OCI-LY7 (cell line): Measurements from ENCODE around the gene ATP2C1. TPM values are rescaled to one million over a fixed set of nuclear protein-coding genes. Genes with fewer than 3 reads are reported as not detected.

Experiments used
- BruUV-seq: library from RNA; stranded (reverse); fragments of 400-500 nt; replicated peaks from 2 replicates; lab custom pipeline; 2021; lab: Mats Ljungman, UMichigan
- CTCF ChIA-PET: fragments of 300-600 bp; sonication (Branson Sonifier 250); formaldehyde crosslinking; loops from one replicate; lab custom pipeline; 2022; ENCODE audit warnings: antibody characterized with exemption; ENCODE audit not compliant: unreplicated experiment; lab: Charles Lee
- POLR2A ChIA-PET: fragments of 300-600 bp; sonication (Branson Sonifier 250); formaldehyde crosslinking; loops from one replicate; lab custom pipeline; 2022; ENCODE audit warnings: antibody characterized with exemption; lab: Charles Lee
- DNase-seq: peaks from one replicate; pipeline ENCODE4 v3.0.0-alpha.2; 2015; ENCODE audit warnings: low spot score
- H2AFZ ChIP-seq: fragments of 200-600 bp; sonication (generic), shearing (Covaris generic); 2 replicates; pipeline ENCODE4 v1.6.1; 2014; ENCODE audit warnings: mild to moderate bottlenecking, antibody characterized with exemption, low read length, moderate library complexity
- H3K27ac ChIP-seq: fragments of 200-600 bp; sonication (generic); 2 replicates; pipeline ENCODE4 v1.5.1; 2014; ENCODE audit warnings: mixed run types, low read depth, mild to moderate bottlenecking, moderate library complexity, low read length, inconsistent platforms; ENCODE audit not compliant: poor library complexity, severe bottlenecking
- H3K36me3 ChIP-seq: fragments of 200-600 bp; sonication (generic); 2 replicates; pipeline ENCODE4 v1.6.1; 2014; ENCODE audit warnings: mild to moderate bottlenecking, antibody characterized with exemption, low read length, moderate library complexity, mixed read lengths; ENCODE audit not compliant: insufficient read depth
- H3K4me1 ChIP-seq: fragments of 200-600 bp; sonication (generic); 2 replicates; pipeline ENCODE4 v1.5.1; 2014; ENCODE audit warnings: mild to moderate bottlenecking, low read length; ENCODE audit not compliant: insufficient read depth, poor library complexity, severe bottlenecking
- H3K4me2 ChIP-seq: fragments of 200-600 bp; sonication (generic); 2 replicates; pipeline ENCODE4 v1.6.1; 2014; ENCODE audit warnings: mild to moderate bottlenecking, low read length
- H3K4me3 ChIP-seq: fragments of 200-600 bp; sonication (generic); 2 replicates; pipeline ENCODE4 v1.5.1; 2014; ENCODE audit warnings: mild to moderate bottlenecking, low read depth, low read length; ENCODE audit not compliant: poor library complexity, severe bottlenecking
- H3K79me2 ChIP-seq: fragments of 200-600 bp; sonication (generic); 2 replicates; pipeline ENCODE4 v1.6.1; 2016; ENCODE audit warnings: low read depth, mild to moderate bottlenecking, low read length, moderate library complexity, mixed read lengths; ENCODE audit not compliant: insufficient read depth
- H3K9me2 ChIP-seq: fragments of 200-600 bp; sonication (generic); 2 replicates; pipeline ENCODE4 v1.6.1; 2016; ENCODE audit warnings: mild to moderate bottlenecking, low read length, mixed read lengths; ENCODE audit not compliant: insufficient read depth
- H3K9me3 ChIP-seq: fragments of 200-600 bp; sonication (generic); 2 replicates; pipeline ENCODE4 v1.6.1; 2014; ENCODE audit warnings: mild to moderate bottlenecking, mixed run types, low read length, mixed read lengths
- H4K20me1 ChIP-seq: fragments of 200-600 bp; sonication (generic); 2 replicates; pipeline ENCODE4 v1.6.1; 2014; ENCODE audit warnings: mild to moderate bottlenecking, antibody characterized with exemption, low read length, moderate library complexity, mixed read lengths; ENCODE audit not compliant: insufficient read depth
- EZH2phosphoT487 ChIP-seq: fragments of 200-600 bp; sonication (generic); IDR thresholded peaks from 2 replicates; pipeline ENCODE4 v1.6.1; 2018; ENCODE audit warnings: low read depth, borderline replicate concordance, mild to moderate bottlenecking, mixed run types, antibody characterized with exemption, low read length, moderate library complexity, mixed read lengths
- intact Hi-C: fragments of 100-400 bp; cut with micrococcal nuclease; formaldehyde crosslinking; loops from one replicate; pipeline ENCODE4 v1.10.0; 2022; ENCODE audit not compliant: unreplicated experiment
- total RNA-seq, 2 experiments: library from RNA; depleted of rRNA in 1 of 2; stranded (reverse); fragments of >200 nt in 1 of 2; shearing (Covaris generic) in 1 of 2; gene quantifications; 2 replicates each; pipeline ENCODE4 v1.2.3, GENCODE V29; 2014 to 2022
- TF ChIP-seq, protein P1 (sequence below): fragments of 200-600 bp; sonication (generic); conservative IDR thresholded peaks from 2 replicates; pipeline ENCODE4 v1.5.1; 2014; ENCODE audit warnings: mild to moderate bottlenecking, antibody characterized with exemption, low read length, moderate library complexity, mixed read lengths

The ATP2C1 gene
- total RNA-seq, 2 experiments from 2014 or later: 31.1 to 56.8 TPM

DNA sequence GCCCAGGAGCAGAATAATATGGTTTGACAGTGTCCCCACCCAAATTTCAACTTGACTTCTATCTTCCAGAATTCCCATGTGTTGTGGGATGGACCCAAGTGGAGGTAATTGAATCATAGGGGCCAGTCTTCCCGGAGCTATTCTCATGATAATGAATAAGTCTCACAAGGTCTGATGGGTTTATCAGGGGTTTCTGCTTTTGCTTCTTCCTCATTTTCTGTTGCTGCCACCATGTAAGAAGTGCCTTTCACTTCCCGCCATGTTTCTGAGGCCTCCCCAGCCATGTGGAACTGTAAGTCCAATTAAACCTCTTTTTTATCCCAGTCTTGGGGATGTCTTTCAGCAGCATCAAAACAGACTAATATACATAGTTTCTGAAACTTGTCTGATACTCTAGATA, 28.4 kb upstream of the ATP2C1 start:
- no peak for DNase-seq
- H3K36me3 ChIP-seq: no peaks in the 10 kb centered on the region
- TF ChIP-seq, protein P1, sequence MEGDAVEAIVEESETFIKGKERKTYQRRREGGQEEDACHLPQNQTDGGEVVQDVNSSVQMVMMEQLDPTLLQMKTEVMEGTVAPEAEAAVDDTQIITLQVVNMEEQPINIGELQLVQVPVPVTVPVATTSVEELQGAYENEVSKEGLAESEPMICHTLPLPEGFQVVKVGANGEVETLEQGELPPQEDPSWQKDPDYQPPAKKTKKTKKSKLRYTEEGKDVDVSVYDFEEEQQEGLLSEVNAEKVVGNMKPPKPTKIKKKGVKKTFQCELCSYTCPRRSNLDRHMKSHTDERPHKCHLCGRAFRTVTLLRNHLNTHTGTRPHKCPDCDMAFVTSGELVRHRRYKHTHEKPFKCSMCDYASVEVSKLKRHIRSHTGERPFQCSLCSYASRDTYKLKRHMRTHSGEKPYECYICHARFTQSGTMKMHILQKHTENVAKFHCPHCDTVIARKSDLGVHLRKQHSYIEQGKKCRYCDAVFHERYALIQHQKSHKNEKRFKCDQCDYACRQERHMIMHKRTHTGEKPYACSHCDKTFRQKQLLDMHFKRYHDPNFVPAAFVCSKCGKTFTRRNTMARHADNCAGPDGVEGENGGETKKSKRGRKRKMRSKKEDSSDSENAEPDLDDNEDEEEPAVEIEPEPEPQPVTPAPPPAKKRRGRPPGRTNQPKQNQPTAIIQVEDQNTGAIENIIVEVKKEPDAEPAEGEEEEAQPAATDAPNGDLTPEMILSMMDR: no peak
- TF ChIP-seq EZH2phosphoT487: no peak
- no peak overlapping the region for H2AFZ ChIP-seq
- H3K4me2 ChIP-seq: no peak overlapping the region
- CTCF ChIA-PET: no interaction called here
- no peaks in the 10 kb centered on the region for H3K9me3 ChIP-seq
- H3K4me1 ChIP-seq: no peaks in the 10 kb centered on the region
- intact Hi-C loops: no loop called here
- H3K27ac ChIP-seq: no peak overlapping the region
- H3K79me2 ChIP-seq: no peaks in the 10 kb centered on the region
- no TSS peak for BruUV-seq
- H4K20me1 ChIP-seq: no peaks in the 10 kb centered on the region
- no peaks in the 10 kb centered on the region for H3K9me2 ChIP-seq
- H3K4me3 ChIP-seq: no peak overlapping the region
- POLR2A ChIA-PET: no interaction called here

DNA sequence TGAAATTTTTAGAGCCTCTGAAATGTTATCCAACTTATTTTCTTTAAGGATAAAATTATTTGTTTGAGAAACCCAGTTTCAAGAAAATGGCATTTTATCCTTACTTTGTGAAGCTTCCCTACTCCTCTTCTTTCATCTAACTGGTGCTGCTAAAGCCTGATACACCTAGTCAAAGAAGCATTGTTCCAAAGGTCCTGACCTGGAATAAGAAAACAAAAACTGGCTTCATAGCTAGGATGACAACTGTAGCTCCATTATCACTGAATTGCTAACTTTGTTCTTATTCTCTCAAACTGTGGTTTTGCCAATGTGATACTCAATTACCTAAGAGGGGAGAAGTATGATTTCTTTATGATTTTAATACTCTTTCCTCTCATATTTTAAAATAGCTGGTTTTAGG, 27.6 kb upstream of the ATP2C1 start:
- BruUV-seq: no TSS peak
- no peaks in the 10 kb centered on the region for H3K79me2 ChIP-seq

DNA sequence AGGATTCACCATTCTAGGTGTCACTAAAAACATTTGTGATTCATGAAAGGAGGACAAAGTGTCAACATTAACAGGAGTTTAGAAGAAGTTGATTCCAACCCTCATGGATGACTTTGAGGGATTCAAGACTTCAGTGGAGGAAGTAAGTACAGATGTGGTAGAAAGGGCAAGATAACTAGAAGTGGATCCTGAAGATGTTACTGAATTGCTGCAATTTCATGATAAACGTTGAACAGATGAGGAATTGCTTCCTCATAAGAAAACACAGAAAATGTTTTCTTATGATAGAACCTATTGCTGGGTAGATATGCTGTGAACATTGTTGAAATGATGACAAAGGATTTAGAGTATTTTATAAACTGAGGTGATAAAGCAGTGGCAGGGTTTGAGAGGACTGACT, 23.5 kb upstream of the ATP2C1 start:
- H3K9me3 ChIP-seq: no peaks in the 10 kb centered on the region
- ChIA-PET CTCF (no interaction called here), POLR2A (no interaction called here)
- H2AFZ ChIP-seq: no peak overlapping the region
- no peak for TF ChIP-seq EZH2phosphoT487
- TF ChIP-seq, protein P1: no peak
- intact Hi-C loops: no loop called here
- no TSS peak for BruUV-seq
- no peak overlapping the region for H3K4me3 ChIP-seq
- H3K9me2 ChIP-seq: no peaks in the 10 kb centered on the region
- H3K27ac ChIP-seq: no peak overlapping the region
- no peaks in the 10 kb centered on the region for H4K20me1 ChIP-seq
- H3K4me1 ChIP-seq: no peaks in the 10 kb centered on the region
- DNase-seq: no peak
- no peaks in the 10 kb centered on the region for H3K79me2 ChIP-seq
- H3K4me2 ChIP-seq: no peak overlapping the region
- H3K36me3 ChIP-seq: no peaks in the 10 kb centered on the region

More for the DNA sequence above, 27.6 kb upstream of the ATP2C1 start:
- Histone ChIP-seq H3K4me2 (no peak overlapping the region), H3K9me2 (no peaks in the 10 kb centered on the region), H3K9me3 (no peaks in the 10 kb centered on the region), H4K20me1 (no peaks in the 10 kb centered on the region), H3K27ac (no peak overlapping the region), H3K4me3 (no peak overlapping the region), H3K4me1 (no peaks in the 10 kb centered on the region), H2AFZ (no peak overlapping the region), H3K36me3 (no peaks in the 10 kb centered on the region)
- POLR2A ChIA-PET: no interaction called here
- CTCF ChIA-PET: no interaction called here
- TF ChIP-seq EZH2phosphoT487: no peak
- TF ChIP-seq, protein P1: no peak
- intact Hi-C loops: no loop called here
- no peak for DNase-seq
